Adrenal gland (tissue), 5 donors: ENCODE measurements around the gene CD72.
"Not testable (repeated sequence)": the region's sequence is repeated elsewhere in the genome, so short reads cannot be mapped to it uniquely, and the experiment has no call there.

Experiments used
- CTCF ChIP-seq, 6 experiments: fragments of 450-650 bp in 4 of 6; fragments of 200-600 bp in 2 of 6; sonication (generic) in 1 of 6; IDR thresholded peaks; 1 replicate in 5 of 6; 2 replicates in 1 of 6; pipeline versions ENCODE4 v1.5.1 to v1.8.0; 2016 to 2021; ENCODE audit warnings: antibody characterized with exemption in 6 of 6, mild to moderate bottlenecking in 2 of 6, moderate library complexity in 1 of 6
- POLR2A ChIP-seq, 2 donors: fragments of 450-650 bp; IDR thresholded peaks; one replicate each; pipeline ENCODE4 v1.6.1; 2017; ENCODE audit warnings: antibody characterized with exemption in 2 of 2, mild to moderate bottlenecking in 2 of 2, moderate library complexity in 1 of 2
- donor health status: DM: no; HTN: no; CAD: no.

- TF ChIP-seq CTCF, POLR2A (IDR thresholded peaks at IDR 0.05): not testable (repeated sequence)
Measured at GRCh38 chr9:35584681-35585080, 33.5 kb downstream of the CD72 start.
